WTC11 (cell line): ENCODE measurements around the gene IRF2BP1. TPM values are rescaled to one million over a fixed set of nuclear protein-coding genes. Genes with fewer than 3 reads are reported as not detected.

Experiments
- ATAC-seq: fragments of 200-7000 bp; cut with Tn5 transposase; 2 replicates; pipeline ENCODE4 v1.10.0; 2021; ENCODE audit warnings: mild to moderate bottlenecking, moderate library complexity
- CTCF ChIA-PET: fragments of 300-600 bp; sonication (Branson Sonifier 250); formaldehyde crosslinking; loops from one replicate; lab custom pipeline; 2021; ENCODE audit warnings: antibody characterized with exemption; lab: Charles Lee
- POLR2A ChIA-PET: fragments of 350-600 bp; sonication (Branson Sonifier 250); formaldehyde crosslinking; loops from one replicate; lab custom pipeline; 2021; ENCODE audit warnings: antibody characterized with exemption; lab: Charles Lee
- DNase-seq: peaks from one replicate; pipeline ENCODE4 v3.0.0; 2021; ENCODE audit warnings: low spot score
- H3K27ac Mint-ChIP-seq: 2 replicates; pipeline ENCODE4 v1.8.0; 2021; ENCODE audit warnings: mixed read lengths
- H3K27me3 Mint-ChIP-seq: 2 replicates; pipeline ENCODE4 v1.8.0; 2021; ENCODE audit warnings: low read depth, mild to moderate bottlenecking, moderate library complexity, mixed read lengths
- H3K36me3 Mint-ChIP-seq: 2 replicates; pipeline ENCODE4 v1.8.0; 2021; ENCODE audit warnings: mixed read lengths
- H3K4me1 Mint-ChIP-seq: 2 replicates; pipeline ENCODE4 v1.8.0; 2022; ENCODE audit warnings: mixed read lengths
- H3K4me3 Mint-ChIP-seq: 2 replicates; pipeline ENCODE4 v1.8.0; 2021; ENCODE audit warnings: mild to moderate bottlenecking, moderate library complexity, mixed read lengths
- H3K9me3 Mint-ChIP-seq: 2 replicates; pipeline ENCODE4 v1.8.0; 2021; ENCODE audit warnings: mixed read lengths
- AFF4 ChIP-seq: sonication (generic); formaldehyde crosslinking; IDR thresholded peaks from 2 replicates; pipeline ENCODE4 v1.8.1; 2023; ENCODE audit warnings: mild to moderate bottlenecking, missing genetic modification reagents, borderline replicate concordance
- ARID4B ChIP-seq: sonication (generic); formaldehyde crosslinking; IDR thresholded peaks from 2 replicates; pipeline ENCODE4 v1.8.0; 2023; ENCODE audit warnings: missing genetic modification reagents, mild to moderate bottlenecking, borderline replicate concordance
- ATF3 ChIP-seq: sonication (generic); formaldehyde crosslinking; conservative IDR thresholded peaks from 2 replicates; pipeline ENCODE4 v1.8.1; 2022; ENCODE audit warnings: mild to moderate bottlenecking, missing genetic modification reagents
- CDX4 ChIP-seq: fragments of 250-450 bp; sonication (Bioruptor Pico); IDR thresholded peaks from 2 replicates; pipeline ENCODE4 v1.9.0; 2021; ENCODE audit warnings: moderate library complexity, mild to moderate bottlenecking, inconsistent platforms, borderline replicate concordance
- ERG ChIP-seq: fragments of 250-450 bp; sonication (Bioruptor Pico); IDR thresholded peaks from 2 replicates; pipeline ENCODE4 v1.8.0; 2021; ENCODE audit warnings: mild to moderate bottlenecking
- FOXJ3 ChIP-seq: sonication (generic); formaldehyde crosslinking; IDR thresholded peaks from 2 replicates; pipeline ENCODE4 v1.9.0; 2021; ENCODE audit warnings: missing genetic modification reagents, mild to moderate bottlenecking, borderline replicate concordance
- GRHL2 ChIP-seq: fragments of 250-450 bp; sonication (Bioruptor Pico); IDR thresholded peaks from 2 replicates; pipeline ENCODE4 v1.8.0; 2022; ENCODE audit warnings: mild to moderate bottlenecking, moderate library complexity; ENCODE audit not compliant: insufficient replicate concordance, severe bottlenecking
- JAZF1 ChIP-seq: fragments of 250-450 bp; sonication (Bioruptor Pico); IDR thresholded peaks from 2 replicates; pipeline ENCODE4 v1.9.0; 2021; ENCODE audit warnings: moderate library complexity, mild to moderate bottlenecking, inconsistent platforms
- KAT7 ChIP-seq: sonication (generic); formaldehyde crosslinking; IDR thresholded peaks from 2 replicates; pipeline ENCODE4 v1.8.1; 2023; ENCODE audit warnings: missing genetic modification reagents, mild to moderate bottlenecking, borderline replicate concordance
- PREB ChIP-seq: sonication (generic); formaldehyde crosslinking; IDR thresholded peaks from 2 replicates; pipeline ENCODE4 v1.8.1; 2022; ENCODE audit warnings: mild to moderate bottlenecking, missing genetic modification reagents, moderate library complexity, borderline replicate concordance
- RORB ChIP-seq: fragments of 250-450 bp; sonication (Bioruptor Pico); IDR thresholded peaks from 2 replicates; pipeline ENCODE4 v1.9.0; 2021; ENCODE audit warnings: mild to moderate bottlenecking
- STAT6 ChIP-seq: sonication (generic); formaldehyde crosslinking; conservative IDR thresholded peaks from 2 replicates; pipeline ENCODE4 v1.8.1; 2023; ENCODE audit warnings: mild to moderate bottlenecking, low read depth, missing genetic modification reagents, moderate library complexity
- ZMAT4 ChIP-seq: fragments of 250-450 bp; sonication (Bioruptor Pico); IDR thresholded peaks from 2 replicates; pipeline ENCODE4 v1.9.0; 2021; ENCODE audit warnings: mild to moderate bottlenecking
- ZNF317 ChIP-seq: sonication (generic); formaldehyde crosslinking; IDR thresholded peaks from 2 replicates; pipeline ENCODE4 v1.8.1; 2023; ENCODE audit warnings: low read depth, mild to moderate bottlenecking, moderate library complexity, missing genetic modification reagents, borderline replicate concordance
- ZNF423 ChIP-seq: fragments of 250-450 bp; sonication (Bioruptor Pico); IDR thresholded peaks from 2 replicates; pipeline ENCODE4 v2.1.2; 2022; ENCODE audit warnings: mild to moderate bottlenecking, moderate library complexity
- ZNF512 ChIP-seq: sonication (generic); formaldehyde crosslinking; IDR thresholded peaks from 2 replicates; pipeline ENCODE4 v1.8.1; 2022; ENCODE audit warnings: missing genetic modification reagents, borderline replicate concordance
- total RNA-seq: library from RNA; stranded (reverse); gene quantifications from 3 replicates; pipeline ENCODE4 v1.2.3, GENCODE V29; 2021

The IRF2BP1 gene
- total RNA-seq, 1 experiment from 2014 or later, result 30.3 TPM

GRCh38 chr19:45866400-45867176 lies 19.4 kb downstream of the IRF2BP1 start:
- H3K27me3 Mint-ChIP-seq, result no peaks in the 10 kb centered on the region
- ChIA-PET POLR2A (interaction anchor here (1.4 kb wide), 1 partner anchor 19 kb away, joined by 5 read pairs; the partner anchor contains the start of gene IRF2BP1), CTCF (interaction anchor here (1.1 to 4.3 kb wide), 3 partner anchors 16 to 149 kb away, joined by 4 to 212 read pairs (median 4); partner anchors contain the start of gene IRF2BP1)
- TF ChIP-seq ATF3 (no peak), KAT7 (CRISPR knock-in tag) (no peak), AFF4 (no peak), ZNF512 (CRISPR knock-in tag) (no peak), ARID4B (CRISPR knock-in tag) (no peak), ZNF317 (CRISPR knock-in tag) (no peak), ZNF423 (no peak), ZMAT4 (no peak), PREB (CRISPR knock-in tag) (no peak), FOXJ3 (CRISPR knock-in tag) (no peak), JAZF1 (no peak), RORB (no peak), GRHL2 (CRISPR knock-in tag) (no peak), CDX4 (CRISPR knock-in tag) (no peak), STAT6 (no peak), ERG (CRISPR knock-in tag) (no peak)

More at GRCh38 chr19:45866400-45867176, 19.4 kb downstream of the IRF2BP1 start:
- Mint-ChIP-seq H3K36me3 (peaks cover under 1% of the 10 kb centered on the region), H3K9me3 (no peaks in the 10 kb centered on the region), H3K27ac (peak overlapping the region; percentile 65), H3K4me3 (peak overlapping the region; percentile 99), H3K4me1 (peaks cover 43% of the 10 kb centered on the region)
- DNase-seq (no peak), ATAC-seq (no peak)
